ENCODE measurements around the gene SLC37A1.
"Not testable (repeated sequence)": the region's sequence is repeated elsewhere in the genome, so short reads cannot be mapped to it uniquely, and the experiment has no call there.

Gene SLC37A1

DNA sequence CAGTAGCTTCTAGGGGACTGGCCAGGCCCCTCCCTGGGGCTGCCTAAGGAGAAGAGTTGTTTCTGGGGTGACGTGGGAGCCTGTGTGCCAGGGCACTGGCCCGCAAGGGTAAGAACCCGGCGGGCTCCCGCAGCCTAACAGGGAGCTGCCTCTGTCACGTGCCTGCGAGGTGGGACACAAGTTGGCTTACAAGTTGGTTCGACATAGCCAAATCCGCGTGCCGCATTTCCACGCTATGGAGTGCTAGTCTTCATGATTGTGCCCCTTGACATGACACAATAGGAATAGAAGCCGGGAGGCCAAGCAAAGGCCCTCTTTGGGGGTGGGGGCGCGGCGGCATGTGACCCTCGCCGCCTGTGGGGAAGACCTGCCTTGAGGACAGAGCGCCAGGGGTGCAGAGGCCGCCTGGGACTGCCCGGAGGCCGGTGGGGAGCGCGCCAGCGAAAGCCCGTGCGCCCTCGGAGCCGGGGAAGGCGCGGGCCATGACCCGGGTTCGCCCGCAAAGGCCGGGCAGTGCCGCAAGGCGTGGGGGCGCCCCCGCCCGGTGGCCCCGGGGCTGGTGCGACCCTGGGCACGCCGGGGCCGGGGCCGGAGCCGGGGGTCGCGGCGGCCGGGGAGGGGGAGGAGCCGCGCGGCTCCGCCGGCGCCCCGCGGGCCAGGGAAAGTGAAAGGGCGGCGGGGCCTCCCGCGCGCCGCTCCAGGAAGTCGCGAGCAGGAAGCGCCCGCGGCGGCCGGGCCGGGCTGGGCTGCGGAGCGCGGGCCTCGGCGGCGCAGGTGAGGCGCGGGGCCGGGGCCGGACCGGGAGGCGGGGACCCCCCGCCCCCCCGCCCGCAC, at the start of gene SLC37A1:
Gene SLC37A1 (plus strand): TSS at position 702 of the 834 bp plus-strand sequence. CDS start 4,603 bp downstream, outside the sequence.
- peak; percentile 47 for DNase-seq (ENCODE audit: low spot score)

DNA sequence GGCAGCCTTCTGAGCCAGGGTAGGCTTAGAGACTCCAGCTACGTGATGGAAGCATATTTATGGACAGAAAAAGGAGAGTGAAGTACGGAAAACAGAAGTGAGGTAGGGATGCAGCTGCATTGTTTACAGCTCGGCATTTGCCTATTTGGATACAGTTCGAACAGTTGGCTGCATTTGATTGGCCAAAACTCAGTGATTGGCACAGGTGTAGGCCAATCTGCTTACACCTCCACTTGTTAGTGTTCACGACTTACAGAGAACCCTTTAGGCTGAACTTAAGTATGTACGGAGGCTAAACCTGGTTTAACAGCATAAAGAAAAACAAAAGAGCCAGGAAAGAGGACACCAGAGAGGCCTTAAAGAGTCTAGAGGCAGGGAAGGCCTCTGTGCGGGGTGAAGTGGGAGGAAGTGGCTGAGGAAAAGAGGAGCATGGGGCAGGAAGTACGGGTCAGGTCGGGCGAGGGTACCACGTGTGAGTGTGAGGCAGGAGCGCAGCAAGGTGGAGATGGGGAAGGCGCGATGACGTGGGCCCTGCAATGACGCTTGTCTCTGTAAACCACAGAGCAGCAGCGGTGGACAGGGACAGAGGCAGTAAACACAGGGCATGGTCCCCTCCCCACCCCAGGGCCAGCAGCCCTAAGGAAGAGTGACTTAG, 49.7 kb upstream of the SLC37A1 start:
- DNase-seq (ENCODE audit: low spot score), result no peak

DNA sequence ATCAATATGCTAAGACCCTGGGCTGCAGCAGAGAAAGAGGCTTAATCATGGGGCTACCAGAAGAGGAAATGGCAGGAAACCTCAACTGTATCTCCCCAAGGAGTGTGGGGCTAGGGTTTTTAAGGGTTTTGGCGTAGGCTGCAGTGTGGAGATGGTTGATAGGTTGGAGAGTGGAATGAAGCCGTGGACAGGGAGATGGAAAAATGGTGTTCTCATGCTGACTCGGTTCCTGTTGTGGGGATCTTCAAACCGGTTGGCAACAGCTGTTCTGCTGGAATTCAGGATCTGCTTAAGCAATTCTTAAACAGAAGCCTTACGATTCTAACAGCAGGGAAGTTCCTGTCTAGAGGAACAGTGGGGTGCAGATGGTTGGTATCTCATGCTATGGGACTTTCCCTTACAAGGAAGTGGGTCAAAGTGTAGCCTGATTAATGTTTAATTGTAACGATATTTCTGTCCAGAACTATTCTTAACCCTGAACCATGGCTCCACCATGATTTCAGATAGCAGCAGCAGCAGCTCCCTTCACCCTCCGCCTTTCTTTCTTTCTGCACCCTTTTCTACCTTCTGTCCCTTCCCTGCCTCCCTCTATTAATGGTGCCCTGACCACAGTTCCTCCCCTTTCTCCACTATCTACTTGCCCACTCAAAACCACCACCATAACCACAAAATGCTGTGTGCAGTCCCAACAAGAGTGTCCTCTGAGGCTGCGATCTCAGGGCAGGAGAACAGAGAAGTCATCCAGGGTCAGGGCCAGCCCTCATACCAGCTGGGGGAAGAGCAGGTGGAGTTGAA, 48.4 kb upstream of the SLC37A1 start:
- DNase-seq (ENCODE audit: low spot score), result no peak

DNA sequence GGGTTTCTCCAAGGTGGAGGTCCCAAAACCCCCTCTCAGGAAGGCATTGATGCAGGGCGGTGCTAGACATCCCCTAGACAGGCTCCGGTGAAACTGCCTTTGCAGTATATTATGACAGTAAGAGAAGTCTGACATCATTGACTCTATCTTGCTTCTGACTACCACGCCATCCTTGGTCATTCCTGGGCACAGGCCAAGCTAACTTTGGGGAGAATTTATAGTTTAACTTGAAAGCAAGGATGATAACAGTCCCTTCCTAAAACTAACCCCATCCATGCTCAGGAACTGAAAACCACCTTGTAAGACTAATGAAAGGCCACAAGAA, 47.9 kb upstream of the SLC37A1 start:
- DNase-seq (ENCODE audit: low spot score), result no peak

DNA sequence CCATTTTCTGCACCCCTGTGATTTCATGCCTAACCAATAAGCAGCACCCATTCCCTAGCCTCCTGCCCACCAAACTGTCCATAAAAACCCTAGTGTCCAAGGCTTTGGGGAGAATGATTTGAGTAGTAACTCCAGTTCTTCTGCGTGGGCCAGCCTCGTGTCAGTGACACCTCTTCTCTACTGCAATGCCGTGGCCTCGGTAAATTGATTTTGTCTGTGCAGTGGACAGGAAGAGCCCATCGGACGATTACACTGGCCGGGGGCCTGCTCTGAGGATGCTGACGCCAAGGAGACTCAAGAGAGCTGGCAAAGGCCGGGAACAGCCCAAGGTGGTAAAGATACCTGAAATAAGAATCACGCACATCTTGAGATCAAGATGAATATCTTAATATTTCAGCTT, 47.0 kb upstream of the SLC37A1 start:
- DNase-seq (ENCODE audit: low spot score), result no peak

DNA sequence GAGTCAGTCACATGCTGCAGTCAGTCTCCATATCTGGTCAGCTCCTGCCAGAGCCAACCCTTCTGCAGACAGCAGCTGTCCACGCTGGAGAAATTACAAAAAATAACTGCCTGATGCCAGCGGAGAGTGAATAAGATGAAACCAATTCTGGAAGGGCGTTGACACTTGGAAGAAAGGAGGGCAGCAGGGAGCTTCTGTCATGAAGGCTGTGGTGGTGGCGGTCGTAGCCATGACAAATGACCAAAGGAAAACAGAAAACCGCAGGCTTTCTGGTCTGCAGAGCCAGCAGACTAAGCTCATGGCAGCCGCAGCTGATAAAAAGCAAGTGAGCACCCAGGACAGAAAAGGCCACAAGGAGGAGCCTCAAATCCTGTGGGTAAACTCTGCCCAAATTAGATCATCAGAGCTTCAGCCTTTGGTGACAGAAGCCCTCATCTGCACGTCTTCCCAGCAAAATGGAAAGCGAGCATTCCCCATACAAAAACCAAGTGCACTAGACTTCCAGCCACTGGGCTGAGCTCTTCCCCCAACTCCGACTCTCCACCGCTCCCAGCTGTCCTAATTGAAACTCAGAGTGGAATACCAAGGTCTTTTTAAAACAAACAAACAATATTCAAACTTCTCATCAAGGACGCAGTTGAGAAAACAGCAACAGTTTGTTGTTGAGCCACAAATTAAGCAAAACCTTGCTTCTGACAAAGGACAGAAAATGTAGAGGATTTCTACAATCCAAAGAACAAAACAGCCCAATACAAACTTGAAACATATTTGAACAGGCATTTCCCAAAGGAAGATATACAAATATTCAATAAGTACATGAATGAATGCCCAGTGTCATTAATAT, 46.3 kb upstream of the SLC37A1 start:
- DNase-seq (ENCODE audit: low spot score), result no peak

DNA sequence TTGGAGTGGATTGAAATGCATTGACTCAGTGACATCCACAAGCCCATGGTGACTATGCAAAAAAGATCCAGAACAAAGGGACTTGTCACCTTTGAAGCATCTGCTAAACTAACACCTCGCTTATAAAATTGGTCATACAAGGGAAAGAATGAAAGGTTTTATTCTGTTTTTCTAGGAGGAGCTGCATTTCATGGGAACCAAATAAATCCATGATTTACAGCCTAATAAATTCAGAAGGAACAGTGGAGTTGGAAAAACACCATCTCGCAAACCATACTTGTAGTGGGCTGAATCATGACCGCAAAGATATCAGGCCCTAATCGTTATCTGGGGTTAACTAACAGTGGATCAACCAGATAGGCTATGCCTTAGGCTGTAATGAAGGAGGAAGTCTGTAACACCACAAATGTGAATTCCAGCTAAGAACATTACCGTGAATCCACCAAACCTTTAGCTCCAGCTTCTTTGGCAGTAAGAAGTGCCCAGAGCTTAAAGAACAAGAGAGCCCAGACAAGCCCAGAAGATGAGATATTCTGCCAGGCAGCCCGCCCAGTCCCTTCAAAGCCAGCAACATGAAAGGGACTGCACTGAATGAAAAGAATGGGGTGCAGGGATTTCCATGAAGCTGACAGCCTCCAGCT, 45.0 kb upstream of the SLC37A1 start:
- no peak for DNase-seq (ENCODE audit: low spot score)

DNA sequence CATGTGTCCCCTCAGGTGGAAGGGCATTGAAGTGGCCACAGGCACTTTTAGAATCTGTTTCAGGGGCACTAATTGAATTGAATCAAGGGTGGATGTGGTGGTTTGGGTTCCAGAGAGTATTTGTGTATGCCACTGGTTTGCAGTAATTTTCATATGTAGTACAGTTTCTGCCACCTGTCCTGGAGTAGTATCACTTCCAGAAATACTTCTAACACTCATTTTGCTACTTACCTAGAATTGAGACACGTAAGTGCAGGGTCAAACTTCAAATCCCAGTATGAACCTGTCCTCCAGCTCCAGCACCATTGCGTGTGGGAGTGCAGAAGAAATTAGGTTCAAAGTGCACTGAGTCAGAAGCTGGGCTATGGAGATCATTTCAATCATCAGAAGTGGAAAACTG, 44.4 kb upstream of the SLC37A1 start:
- no peak for DNase-seq (ENCODE audit: low spot score)

DNA sequence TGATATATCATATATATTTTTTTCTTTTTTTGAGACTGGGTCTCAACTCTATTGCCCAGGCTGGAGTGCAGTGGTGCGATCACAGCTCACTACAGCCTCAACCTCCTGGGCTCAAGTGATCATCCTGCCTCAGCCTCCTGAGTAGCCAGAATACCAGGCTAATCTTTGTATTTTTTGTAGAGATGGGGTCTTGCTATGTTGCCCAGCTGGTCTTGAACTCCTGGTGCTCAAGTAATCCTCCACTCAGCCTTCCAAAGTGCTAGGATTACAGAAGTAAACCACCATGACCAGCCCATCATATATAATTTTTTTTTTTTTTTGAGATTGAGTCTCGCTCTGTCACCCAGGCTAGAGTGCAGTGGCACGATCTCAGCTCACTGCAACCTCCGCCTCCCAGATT, 43.9 kb upstream of the SLC37A1 start:
- DNase-seq (ENCODE audit: low spot score), result not testable (repeated sequence)

DNA sequence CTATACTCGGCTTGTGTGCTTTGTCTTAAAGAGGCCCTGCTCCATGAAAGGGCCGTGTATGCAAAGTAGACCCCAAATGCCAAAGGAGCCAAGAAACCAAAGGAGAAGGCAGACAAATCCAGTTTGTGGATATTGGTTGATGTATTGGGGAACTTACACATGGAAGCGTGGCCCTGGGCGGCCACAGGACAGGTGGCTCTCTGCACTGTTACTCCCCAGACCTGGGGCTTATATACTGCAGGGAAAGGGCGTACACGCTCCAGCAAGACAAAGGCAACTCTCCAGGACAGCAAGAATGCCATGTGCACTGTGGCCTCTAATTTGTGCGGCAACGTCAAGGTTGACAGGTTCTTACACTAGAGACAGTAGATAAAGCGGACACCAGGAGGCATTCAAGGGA, 42.4 kb upstream of the SLC37A1 start:
- no peak for DNase-seq (ENCODE audit: low spot score)

DNA sequence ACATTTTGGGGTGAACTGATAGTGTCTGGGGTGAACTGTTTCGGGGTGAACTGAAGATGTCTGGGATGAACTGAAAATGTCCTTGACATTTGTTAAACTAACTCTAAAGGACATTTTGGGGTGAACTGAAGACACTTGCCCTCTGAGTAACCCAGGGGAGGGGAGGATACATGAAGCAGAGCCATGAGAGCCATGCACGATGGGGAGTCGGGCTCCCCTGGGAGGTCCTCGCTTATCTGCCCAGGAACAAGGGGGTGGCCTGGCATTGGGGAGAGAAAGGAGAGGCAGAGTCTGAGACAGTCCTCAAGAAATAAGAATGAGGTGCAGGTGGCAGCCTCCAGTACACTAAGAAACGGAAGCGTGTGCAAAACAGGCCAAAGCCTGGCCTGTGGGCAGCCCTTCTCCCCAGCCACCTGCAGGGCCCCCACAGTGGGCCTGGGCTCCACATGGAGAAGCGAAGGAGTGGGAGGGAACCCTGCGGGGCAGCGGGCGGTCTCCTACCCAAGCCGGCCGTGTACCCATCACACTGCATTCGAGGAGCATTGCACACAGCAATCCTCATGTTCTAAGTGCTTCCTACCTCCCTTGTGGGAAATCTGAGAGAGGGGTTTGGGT, 41.8 kb upstream of the SLC37A1 start:
- no peak for DNase-seq (ENCODE audit: low spot score)

DNA sequence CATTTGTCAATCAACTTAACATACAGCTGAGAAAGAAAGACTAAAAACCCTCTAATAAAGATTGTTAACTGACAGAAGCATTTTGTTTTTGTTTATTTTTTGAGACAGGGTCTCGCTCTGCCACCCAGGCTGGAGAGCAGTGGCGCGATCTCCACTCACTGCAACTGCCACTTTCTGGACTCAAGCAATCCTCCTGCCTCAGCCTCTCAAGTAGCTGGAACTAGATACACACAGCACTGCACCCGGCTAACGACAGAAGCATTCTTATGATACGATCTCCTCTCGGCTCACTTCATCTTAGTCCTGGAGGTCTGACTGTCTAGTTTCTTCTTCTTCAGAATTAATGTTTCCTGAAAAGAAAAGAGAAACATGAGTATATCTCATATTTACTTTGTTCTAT, 41.1 kb upstream of the SLC37A1 start:
- no peak for DNase-seq (ENCODE audit: low spot score)

DNA sequence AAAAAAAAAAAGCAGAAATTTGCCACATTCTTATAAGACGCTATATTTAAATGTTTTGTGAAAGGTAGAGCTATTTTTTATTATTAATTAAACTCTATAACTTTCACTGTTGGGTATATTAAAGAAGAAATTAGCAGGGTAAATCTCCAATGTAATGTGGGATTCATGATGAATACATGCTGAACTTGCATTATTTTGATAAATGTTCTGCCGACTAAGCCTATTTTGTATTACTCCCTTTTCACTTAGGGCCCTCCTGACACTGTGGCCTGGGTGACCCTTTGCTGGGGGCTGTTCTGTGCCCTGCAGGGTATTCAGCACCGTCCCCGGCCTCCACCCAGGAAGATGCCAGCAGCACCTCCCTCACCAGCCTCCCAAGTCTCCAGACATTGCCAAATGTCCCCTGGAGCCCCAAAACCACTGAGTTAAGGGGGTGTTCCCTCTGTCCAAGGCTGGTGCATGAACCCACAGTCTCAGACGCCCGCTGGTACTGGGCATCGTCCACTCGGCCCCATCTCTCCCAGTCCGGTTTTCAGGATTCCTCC, 40.1 kb upstream of the SLC37A1 start:
- DNase-seq (ENCODE audit: low spot score), result no peak

DNA sequence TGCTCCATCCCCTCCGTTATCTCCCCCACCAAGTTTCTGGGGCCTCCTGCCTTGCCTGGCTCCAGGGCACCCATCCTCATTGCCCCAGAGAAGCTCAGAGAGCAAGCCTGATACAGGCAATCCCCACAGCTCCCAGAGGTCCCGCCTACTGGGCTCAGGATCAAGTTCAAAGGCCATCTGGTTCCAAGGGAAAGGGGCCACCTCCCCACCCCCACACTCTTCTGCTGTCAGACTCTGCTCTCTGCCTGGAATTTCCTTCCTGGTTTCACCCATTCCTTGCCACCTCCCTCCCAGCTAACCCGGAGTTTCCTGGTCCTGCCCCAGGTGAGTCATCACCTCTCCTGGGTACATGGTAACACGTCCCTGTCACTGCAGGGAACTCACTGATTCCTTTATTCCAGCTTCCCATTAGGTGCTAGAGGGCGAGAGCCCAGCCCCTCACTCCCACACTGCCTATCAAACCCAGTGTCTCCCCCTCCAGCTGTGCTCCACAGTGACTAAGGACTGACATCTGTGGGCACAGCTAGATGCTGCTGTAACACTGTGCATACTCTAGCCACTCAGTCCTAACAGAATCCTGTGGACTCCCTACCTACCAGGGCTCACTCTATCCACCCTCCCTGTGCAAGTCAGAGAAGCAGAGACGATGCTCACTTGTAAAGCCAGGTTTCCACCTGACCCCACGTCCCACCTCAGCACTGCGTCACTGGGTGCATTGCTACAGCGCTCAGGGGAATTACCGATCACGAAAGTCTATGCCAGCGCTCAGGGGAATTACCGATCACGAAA, 39.4 kb upstream of the SLC37A1 start:
- no peak for DNase-seq (ENCODE audit: low spot score)

DNA sequence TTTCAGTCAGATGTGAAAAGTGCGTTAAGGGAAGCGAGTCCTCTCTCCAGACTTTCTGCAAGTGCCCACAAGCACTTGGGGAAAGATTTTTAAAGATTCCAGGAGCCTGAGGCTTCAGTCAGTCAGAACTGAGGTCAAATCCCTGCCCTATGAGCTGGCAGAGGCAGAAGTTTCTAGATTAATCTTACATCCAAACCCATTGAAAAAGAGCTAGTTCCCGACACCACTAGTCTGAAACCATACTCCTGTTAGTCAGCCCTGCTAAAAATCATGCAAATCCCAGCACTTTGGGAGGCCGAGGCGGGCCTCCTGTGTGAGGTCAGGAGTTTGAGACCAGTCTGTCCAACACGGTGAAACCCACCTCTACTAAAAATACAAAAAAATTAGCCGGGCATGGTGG, 38.6 kb upstream of the SLC37A1 start:
- DNase-seq (ENCODE audit: low spot score), result no peak

DNA sequence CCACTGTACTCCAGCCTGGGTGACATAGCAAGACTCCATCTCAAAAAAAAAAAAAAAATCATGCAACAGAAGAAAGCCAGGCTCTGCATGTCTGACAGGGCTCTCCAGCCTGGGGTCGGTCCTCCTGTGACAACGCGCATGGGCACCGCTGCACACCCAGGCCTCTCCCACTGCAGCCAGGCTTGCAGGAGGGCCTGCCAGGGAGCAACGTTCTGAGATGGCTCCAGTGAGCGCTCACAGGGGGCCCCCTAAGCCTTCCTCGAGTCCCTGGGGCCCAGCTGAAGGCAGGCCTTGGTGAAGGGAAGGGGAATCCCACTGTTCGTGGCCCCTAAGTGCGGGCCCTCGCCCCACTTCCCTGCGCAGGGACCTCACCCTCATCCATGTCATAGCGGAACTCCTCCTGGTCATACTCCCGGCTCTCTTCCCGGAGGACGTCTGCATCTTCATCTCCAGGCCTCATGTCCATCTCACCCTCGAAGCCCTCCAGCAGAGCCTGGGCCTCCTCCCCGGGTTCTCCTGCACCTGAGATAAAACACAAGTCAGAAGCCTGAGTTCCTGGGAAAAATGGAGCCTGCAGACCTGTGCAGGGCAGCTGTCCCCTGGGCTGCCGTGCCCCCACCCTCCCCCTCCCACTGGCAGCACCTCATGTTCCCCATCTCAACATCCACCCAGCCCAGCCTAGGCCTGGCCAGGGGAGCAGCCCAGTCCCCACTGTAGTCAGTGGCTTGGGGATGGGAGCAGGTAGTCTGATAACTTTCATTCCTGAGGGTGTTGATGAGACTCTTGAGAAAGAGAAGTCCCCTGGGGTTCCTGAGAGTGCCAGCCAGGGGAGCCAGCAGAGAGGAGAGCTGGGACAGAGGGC, 37.9 kb upstream of the SLC37A1 start:
- DNase-seq (ENCODE audit: low spot score), result no peak

DNA sequence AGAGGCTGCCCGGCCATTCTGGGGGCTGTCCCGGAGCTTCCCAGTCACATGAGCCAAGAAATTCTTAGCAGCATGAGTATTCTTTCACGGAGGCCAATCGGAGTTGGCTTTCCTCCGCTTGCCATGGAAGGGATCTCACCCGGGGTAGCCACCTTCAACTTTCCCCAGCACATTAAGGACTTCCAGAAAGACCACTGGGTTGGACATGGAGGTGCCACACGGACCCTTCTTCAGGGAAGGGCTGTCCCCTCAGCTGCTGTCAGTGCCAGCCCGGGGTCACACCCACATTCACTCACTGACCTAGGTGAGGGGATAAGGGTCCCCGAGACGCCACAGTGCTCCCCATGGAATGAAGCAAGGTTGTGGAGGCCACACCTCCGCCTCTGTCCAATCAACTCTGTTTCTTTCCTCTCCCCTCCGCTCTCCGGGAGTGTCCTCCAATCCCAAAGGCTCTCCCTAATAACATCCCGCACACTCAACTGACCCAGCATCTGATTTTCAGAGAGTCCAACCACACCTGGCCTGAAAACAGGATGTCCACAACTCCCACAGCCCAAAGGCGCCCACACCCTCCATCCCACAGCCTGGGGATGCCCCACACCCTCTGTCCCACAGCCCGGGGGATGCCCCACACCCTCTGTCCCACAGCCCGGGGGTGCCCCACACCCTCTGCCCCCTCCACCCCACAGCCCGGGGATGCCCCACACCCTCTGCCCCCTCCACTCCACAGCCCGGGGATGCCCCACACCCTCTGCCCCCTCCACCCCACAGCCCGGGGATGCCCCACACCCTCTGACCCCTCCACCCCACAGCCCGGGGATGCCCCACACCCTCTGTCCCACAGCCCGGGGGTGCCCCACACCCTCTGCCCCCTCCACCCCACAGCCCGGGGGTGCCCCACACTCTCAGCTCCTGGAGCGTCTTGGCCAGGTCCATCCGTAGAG, 37.0 kb upstream of the SLC37A1 start:
- DNase-seq (ENCODE audit: low spot score), result no peak

DNA sequence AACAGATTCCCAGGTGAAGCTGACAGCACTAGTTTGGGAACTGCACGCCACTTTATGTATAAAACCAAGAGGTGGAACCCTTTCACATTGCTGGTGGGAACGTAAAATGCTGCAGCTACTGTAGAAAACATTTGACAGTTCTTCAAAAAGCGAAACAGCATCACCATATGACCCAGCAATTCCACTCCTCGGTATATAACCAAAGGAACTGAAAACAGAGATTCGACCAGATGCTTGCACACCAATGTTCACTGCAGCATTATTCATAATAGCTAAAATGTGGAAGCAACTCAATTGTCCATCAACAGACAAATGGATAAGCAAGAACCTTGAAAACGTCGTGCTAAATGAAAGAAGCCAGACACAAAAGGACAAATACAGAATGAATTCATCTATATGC, 35.1 kb upstream of the SLC37A1 start:
- DNase-seq (ENCODE audit: low spot score), result no peak
